Stimulated activated naive CD8-positive, alpha-beta T cell treated with anti-CD3 and anti-CD28 coated beads, Interleukin-15, Interleukin-2, amounts not matched to agents 100 U/mL and 50 U/mL, for 24 hours (primary cell): Measurements from ENCODE around the gene CNTRL.
A peak's percentile ranks its signal among the peaks of the same experiment; 100 is the strongest.
"Not testable (repeated sequence)": the region's sequence is repeated elsewhere in the genome, so short reads cannot be mapped to it uniquely, and the experiment has no call there.

Experiments used
- ATAC-seq: fragments of 150-1000 bp; cut with Tn5 transposase; one replicate; pipeline ENCODE4 v1.10.0; 2021
- DNase-seq: peaks from one replicate; pipeline ENCODE4 v3.0.0; 2021

Gene CNTRL

DNA sequence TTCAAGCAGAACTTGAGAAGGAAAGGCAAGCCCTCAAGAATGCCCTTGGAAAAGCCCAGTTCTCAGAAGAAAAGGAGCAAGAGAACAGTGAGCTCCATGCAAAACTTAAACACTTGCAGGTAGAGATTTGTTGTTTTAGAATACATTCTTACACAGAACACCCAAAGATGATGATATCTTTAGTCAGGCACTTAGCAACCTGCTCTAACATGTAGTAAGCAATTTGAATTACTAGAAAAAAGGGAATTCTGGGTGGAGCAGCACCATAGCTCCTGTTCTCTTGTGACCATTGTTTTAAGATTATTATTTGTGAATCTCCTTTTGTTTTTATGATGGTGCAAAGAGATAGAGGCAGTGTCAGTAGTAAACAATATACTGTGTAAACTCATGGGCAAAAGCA, 63.8 kb downstream of the CNTRL start:
- no peak for ATAC-seq
- DNase-seq = no peak

DNA sequence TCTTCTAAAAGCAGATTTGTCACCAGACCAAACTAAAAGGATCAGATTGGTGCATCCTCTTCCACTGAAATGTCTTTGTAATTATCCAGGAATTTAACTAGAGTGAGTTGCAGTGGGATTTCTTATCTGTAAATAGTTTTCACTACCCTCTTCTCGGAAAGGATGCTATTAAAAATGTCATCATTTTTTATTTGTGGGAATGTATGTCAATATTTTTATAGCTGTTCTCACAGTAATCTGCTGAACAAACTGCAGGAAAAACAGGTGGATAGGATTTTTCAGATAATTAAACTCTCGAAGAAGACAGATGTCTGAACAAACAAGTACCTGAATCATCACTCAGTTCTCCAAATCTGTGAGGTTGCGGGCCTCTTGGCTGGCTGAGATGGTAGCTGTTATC, 64.2 kb downstream of the CNTRL start:
- no peak for ATAC-seq
- no peak for DNase-seq

DNA sequence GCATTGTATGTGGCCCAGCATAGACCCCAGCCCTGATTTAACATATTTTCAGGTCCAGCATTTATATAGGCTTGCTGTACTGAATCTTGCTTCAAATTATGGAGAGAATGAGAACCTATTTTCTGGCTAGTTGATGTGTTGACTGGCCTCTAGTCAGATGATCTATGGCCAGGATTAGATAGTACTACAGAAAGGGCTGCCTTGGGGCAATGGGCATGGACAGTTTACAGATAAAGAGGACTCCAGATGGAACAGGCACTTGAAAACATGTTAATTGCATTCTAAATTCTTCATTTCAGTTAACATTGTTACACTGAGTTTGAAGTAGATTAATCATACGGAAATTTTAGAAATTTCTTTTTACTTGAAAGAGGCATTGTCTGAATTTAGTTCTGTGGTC, 65.4 kb downstream of the CNTRL start:
- DNase-seq (no peak), ATAC-seq (no peak)

DNA sequence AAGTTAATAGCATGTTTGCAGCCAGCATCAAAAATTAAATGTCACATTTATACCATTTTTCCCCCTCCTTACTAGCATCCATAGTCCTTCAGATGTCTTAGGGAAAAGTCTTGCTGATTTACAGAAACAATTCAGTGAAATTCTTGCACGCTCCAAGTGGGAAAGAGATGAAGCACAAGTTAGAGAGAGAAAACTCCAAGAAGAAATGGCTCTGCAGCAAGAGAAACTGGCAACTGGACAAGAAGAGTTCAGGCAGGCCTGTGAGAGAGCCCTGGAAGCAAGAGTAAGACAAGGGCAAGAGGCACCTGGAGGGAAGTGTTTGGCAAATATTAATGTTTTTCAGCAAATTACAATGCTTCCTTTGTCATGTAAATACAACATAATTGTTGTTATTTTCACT, 66.6 kb downstream of the CNTRL start:
- no peak for ATAC-seq
- no peak for DNase-seq

DNA sequence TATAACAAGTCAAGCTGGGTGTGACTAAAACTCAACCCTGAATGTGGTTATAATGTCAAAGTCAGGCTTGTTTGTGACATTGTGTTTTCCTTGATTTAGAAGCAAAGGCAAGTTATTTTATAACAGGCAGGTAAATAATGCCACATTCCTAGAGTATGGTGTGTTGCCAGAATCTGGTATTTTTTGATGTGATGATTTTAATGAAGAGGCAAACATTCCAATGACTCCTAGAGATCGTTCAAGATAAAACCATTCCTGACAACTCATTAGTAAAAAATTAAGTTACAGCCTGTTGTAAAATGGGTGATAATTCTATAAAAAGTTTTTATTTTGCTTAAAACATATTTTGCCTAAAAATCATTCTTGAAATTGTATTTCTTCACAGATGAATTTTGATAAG, 67.0 kb downstream of the CNTRL start:
- DNase-seq (no peak), ATAC-seq (no peak)

DNA sequence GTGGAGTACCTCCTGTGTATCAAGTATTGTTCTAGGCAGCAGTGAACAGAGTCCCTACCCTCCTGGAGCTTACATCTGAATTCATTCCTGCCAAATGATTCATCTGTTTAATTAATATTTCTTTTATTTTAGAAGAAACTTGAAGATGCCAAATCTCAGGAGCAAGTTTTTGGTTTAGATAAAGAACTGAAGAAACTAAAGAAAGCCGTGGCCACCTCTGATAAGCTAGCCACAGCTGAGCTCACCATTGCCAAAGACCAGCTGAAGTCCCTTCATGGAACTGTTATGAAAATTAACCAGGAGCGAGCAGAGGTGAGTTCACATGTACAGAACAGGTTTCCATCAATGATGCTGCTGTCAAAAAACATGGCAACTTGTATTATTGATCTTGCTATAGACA, 69.0 kb downstream of the CNTRL start:
- ATAC-seq = no peak
- no peak for DNase-seq

DNA sequence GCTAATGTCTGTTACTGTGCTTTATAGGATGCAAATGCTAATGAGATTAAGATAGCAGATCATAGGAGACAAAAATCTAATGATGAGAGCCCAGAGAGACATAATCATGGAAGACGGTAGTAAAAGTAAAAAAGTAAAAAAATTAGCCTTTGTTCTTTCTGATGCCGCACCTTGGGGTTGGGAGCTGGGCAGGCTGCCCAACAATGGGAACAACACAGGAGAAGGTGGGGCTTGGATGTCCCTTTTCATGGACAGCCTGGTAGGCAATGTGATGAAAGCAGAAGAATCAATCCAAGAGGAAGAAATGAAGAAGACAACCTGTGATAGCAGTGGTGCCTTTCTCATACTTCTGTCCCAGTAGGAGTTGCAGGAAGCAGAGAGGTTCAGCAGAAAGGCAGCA, 69.7 kb downstream of the CNTRL start:
- ATAC-seq (no peak), DNase-seq (no peak)

DNA sequence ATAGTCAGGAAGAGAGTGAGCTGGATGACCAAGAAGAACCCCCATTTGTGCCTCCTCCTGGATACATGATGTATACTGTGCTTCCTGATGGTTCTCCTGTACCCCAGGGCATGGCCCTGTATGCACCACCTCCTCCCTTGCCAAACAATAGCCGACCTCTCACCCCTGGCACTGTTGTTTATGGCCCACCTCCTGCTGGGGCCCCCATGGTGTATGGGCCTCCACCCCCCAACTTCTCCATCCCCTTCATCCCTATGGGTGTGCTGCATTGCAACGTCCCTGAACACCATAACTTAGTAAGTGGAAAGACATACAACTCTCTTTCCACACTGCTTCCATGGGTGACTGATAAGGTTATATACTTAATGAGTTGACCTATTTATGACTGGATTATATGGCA, 75.4 kb downstream of the CNTRL start:
- DNase-seq = no peak

DNA sequence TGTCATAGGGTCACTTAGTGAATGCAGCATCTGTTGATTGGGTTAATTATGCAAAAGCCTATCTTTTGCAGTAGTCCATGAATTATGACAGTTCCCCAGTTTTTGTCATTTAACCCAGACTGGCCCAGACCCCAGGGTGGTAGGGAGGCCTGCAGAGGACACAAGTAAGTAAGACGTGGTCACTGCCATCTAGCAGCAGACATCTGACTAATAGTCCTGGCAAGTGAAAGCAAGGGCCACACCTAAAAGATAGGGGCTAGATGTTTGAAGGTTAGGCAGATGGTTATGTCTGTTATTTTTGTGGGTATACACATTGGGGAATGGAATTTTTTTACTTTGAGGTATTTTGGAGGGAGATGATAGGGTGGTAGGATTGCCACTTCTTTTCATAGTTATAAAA, 78.9 kb downstream of the CNTRL start:
- no peak for ATAC-seq

More for the DNA sequence above, 75.4 kb downstream of the CNTRL start:
- no peak for ATAC-seq

DNA sequence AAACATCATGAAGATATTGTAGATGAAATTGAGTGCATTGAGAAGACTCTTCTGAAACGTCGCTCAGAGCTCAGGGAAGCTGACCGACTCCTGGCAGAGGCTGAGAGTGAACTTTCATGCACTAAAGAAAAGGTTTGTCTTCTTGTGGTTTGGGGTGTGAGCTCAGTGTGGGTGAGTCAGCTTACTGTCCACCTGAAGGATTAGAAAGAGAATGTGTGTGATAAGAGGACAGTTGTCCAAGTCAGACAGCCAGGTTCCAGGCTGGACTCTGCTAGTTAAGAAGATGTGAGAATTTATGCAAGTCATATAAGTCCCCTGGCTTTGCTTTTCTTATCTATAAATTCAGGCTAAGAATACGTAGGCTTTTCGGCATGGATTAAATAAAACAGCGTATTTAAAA, 80.0 kb downstream of the CNTRL start:
- ATAC-seq (no peak), DNase-seq (no peak)

More for the DNA sequence above, 78.9 kb downstream of the CNTRL start:
- DNase-seq = no peak

DNA sequence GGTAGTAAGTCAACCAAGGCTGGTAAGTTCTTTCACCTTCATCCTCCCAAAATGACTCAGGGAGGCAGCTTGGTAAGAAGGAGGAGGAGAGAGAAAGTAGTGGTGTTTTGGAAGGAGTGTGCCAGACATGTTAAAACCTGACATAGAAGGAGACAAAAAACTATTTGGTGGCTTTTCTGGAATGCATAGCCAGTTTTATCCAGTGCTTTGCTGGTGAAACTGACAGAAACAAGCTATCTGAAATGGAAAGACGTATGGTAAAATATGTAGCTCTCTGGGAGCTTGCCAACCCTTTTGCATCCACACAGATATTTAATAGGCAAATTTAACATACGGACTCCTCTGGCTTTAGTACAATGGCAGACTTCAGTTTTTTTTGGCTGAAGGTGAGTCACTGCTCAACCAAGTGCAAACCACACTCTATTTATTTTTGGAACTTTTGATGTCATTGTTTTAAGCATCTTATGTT, 81.5 kb downstream of the CNTRL start:
- no peak for DNase-seq

DNA sequence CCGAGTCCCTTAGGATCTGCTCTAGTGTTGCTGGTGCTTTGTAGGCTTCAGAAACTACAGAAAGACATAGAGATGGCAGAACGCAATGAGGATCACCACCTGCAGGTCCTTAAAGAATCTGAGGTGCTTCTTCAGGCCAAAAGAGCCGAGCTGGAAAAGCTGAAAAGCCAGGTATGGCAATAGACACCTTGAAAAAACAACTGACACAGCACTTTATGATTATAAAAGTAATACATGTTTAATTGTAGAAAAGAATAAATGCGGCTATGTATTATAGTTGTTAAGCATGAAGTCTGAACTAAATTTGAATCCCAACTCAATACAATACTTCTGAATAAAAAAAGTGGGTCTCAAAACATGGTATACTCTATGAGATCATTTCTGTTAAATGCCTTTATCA, 83.2 kb downstream of the CNTRL start:
- ATAC-seq (no peak), DNase-seq (no peak)

More for the DNA sequence above, 81.5 kb downstream of the CNTRL start:
- peak; percentile 89 for ATAC-seq

DNA sequence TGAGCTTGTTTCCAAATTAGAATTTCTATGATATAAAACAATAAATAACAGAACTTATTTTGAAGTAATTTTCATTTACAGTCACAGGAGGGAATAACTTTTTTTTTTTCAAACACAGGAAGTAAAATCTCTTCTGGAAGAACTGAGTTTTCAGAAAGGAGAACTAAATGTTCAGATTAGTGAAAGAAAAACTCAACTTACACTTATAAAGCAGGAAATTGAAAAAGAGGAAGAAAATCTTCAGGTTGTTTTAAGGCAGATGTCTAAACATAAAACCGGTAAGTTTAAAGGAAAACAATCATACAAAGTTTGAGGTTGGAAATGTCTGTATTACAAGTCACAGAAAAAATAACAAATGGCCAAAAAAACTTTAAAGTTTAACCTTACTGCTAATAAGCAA, 85.3 kb downstream of the CNTRL start:
- no peak for ATAC-seq
- DNase-seq = no peak

DNA sequence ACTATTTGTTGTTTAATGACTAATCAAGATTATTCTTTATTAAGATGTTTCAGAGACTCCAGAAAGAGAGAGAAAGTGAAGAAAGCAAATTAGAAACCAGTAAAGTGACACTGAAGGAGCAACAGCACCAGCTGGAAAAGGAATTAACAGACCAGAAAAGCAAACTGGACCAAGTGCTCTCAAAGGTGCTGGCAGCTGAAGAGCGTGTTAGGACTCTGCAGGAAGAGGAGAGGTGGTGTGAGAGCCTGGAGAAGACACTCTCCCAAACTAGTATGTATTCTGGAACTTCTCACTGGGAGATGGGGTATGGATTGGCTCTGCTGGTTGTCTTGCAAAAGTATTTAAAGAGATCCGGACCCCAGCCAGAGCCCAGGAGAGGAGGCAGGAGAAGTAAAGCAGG, 93.3 kb downstream of the CNTRL start:
- ATAC-seq = no peak

DNA sequence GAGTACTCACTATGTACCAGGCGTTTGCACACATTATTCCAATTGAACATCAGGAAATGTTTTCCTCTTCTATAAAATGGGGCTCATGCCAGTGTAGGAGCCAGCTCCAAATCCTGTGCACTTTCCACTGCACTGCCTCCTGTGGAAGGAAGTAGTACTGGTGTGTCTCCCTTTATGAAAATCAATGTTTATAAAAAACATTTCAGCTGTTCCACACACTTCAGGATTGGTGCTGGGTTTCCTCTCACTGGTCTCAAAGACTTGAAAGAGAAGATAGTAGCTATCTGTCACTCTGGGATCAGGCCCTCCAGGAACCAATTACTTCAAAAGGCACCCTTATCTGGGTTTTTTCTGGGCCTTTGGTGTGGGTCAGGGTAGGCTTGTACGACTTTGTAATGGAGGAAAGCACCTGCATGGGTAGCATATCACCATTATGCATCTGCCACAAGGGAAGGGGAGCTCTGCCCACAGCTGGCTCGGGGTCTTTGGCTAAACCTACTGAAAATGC, 94.4 kb downstream of the CNTRL start:
- DNase-seq (no peak), ATAC-seq (no peak)

More for the DNA sequence above, 93.3 kb downstream of the CNTRL start:
- DNase-seq = no peak

DNA sequence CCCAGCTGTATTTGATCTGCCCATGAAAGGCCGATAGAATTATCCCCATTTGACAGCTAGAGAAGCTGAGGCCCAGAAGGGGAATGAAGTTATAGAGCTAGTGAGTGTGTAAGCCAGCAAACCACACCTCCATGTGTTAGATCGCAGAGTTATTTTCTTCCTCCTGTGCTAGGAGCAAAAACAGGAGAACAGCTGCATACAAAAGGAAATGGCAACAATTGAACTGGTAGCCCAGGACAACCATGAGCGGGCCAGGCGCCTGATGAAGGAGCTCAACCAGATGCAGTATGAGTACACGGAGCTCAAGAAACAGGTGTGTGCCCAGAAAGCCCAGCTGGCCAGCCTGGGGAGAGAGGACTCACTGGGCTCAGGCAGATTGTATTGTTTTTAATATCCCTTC, 96.5 kb downstream of the CNTRL start:
- DNase-seq (no peak), ATAC-seq (no peak)

DNA sequence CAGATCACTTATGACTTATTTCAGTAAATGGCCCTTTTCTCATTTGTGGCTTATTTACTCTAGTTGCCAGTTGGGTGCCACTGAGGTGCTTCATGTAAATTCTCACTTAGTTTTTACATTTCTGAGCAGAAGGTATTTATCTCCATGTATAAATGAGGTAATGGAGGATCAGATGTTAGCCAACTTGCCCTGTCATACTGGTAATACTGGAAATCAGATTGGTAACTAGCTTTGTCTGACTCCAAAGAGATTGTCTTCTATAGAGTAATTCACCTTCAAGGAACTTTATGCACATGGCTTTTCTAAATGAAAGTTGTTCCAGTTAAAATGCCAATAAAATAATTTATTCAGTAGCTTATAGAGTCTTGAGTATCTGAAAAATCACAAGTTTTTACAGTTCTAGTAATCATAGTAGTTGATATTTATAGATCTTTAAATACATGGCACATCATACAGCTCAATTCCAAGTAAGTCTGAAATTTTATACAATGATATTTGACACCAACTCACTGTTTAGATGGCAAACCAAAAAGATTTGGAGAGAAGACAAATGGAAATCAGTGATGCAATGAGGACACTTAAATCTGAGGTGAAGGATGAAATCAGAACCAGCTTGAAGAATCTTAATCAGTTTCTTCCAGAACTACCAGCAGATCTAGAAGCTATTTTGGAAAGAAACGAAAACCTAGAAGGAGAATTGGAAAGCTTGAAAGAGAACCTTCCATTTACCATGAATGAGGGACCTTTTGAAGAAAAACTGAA, 98.2 kb downstream of the CNTRL start:
- no peak for DNase-seq
- no peak for ATAC-seq

DNA sequence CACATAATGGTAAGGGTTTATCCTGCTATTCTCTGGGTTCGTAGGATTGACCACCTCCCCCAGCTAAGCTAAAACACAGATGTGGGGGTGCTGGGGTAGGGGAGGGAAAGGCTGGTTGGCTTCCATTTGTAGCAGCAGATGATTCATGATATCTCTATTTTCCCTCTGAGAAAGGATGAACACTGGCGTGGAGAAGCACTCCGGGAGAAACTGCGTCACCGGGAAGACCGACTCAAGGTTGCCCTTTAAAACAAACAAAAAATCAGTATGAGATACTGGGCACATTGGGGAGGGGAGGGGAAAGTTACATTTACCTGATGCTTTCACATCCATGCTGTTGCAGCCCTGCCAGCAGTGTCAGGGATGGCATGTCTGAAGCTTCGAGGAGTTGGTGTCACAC, 98.7 kb downstream of the CNTRL start:
- ATAC-seq (no peak), DNase-seq (no peak)

DNA sequence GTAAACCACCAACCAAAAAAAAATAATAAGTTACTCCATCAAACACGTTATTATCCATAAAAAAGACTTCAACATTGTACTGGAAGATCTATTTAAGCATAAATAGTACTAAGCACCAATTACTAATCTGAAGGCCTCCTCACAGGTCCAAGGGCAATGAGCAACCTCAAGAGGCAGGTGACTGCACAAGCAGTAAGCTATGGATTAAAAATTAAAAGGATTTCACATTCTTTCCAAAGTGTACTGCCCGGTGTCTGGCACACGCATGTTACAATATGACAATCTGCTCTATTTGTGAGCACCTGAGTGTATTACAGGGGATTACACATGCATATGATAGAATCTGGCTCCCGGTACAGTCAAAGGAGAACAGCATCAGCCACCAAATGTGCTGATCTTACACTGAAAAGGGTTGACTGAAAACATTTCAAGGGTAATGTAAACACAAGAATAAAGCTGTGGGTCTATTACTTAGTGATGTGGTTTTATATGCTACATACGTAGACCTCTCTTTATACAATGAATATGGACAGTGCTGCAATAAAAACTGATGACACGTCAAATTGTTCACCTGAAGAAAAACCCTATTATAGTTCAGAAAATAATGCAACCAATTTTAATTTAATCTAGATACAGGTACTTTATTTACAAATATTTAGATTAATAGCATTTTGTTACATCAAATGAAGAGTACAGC, 104.1 kb downstream of the CNTRL start:
- ATAC-seq (no peak), DNase-seq (no peak)

DNA sequence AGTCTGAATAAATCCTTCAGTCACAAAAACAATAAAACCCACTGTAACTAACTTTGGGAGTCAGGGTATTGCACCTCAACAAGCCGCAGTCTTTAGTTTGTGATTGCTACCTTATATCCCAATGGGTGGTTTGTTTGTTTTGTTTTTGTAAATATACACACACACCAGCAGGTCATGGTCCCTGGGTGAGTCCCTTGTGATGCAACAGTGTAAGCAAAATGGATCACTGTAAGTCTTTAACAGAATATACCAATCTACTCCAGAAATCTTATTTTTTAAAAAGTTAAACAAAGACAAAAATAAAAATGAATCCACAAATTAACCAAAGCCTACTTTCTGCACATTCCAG, 104.6 kb downstream of the CNTRL start:
- ATAC-seq, DNase-seq: not testable (repeated sequence)

DNA sequence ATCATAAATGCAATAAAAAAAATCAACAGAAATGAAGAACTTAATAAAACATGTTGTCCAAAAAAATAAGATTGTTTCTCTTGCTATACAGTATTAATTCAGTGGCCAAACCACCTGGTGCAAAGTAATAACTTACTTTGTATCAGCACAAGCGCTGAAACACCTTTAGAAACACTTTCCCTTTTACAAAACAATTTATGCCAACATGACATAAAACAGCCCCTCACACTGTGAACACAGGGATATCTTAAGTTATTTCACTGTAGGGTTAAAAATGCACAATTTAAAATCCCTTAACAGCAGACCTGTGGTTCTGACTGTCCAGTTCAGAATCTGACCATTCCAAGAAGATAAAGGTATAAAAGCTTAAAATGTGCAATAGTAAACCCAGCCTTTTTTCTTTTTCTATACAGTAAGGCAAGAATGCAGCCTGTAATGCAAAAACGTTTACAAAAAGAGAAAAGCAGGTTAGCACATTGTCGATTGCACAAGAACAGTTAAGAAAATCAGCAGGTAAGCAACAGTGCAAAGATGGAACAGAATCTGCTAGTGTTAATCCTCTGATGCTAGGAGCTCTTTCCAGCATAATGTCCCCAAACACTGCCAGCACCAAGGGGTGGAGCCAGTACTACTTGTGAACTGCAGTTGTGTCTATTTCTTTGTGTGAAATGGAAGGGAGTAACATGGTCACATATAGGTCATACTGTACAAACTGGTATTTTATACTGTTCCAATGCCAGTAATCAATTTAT, 105.4 kb downstream of the CNTRL start:
- no peak for ATAC-seq
- no peak for DNase-seq

DNA sequence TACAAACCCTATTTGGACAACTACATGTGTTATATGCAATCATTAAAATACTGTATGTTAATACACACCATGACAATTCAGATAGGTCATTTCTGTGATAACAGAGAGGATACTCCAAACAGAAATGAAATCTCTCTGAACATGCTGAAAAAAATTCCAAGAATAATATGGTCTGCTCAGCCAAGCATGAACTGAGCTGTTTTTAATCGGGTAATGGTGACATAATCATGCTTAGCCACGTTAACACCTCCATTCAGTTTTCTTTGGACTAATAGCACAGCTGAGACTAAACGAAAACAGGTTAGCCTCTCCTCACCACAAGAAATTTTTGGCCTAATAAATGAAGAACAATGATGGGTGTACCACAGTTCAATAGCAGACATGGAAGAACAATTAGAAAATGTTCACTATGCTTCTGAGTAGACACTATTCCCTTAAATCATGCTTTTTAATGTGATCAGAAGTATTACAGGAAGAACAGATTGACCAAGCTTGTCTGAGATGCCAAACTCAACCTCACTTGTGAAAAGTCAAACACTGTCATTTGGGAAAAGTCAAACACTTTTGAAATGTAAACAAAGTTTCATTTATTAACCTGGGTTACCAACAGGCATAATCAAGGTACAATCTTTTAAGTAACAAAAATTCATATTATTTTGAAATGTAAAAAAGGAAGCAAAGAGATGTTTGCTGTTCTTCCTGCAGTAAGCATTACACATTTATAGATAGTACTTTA, 107.5 kb downstream of the CNTRL start:
- DNase-seq (no peak), ATAC-seq (no peak)
